IMR-90 (cell line): ENCODE measurements around the gene MYO1F. TPM values are rescaled to one million over a fixed set of nuclear protein-coding genes. Genes with fewer than 3 reads are reported as not detected.
A peak's percentile ranks its signal among the peaks of the same experiment; 100 is the strongest.

Experiments
- ATAC-seq: fragments of 200-7000 bp; cut with Tn5 transposase; 2 replicates; pipeline ENCODE4 v1.9.1; 2020; ENCODE audit warnings: low read depth, mild to moderate bottlenecking, moderate library complexity
- BruUV-seq: library from RNA; stranded (reverse); fragments of 400-500 nt; replicated peaks from 2 replicates; lab custom pipeline; 2021; lab: Mats Ljungman, UMichigan
- CTCF ChIA-PET: fragments of 300-600 bp; formaldehyde crosslinking; extraction: SDS; loops from one replicate; lab custom pipeline; 2021; ENCODE audit warnings: antibody characterized with exemption; lab: Yijun Ruan, JAX
- POLR2A ChIA-PET: fragments of 300-600 bp; sonication (Branson Sonifier 250); formaldehyde crosslinking; loops from one replicate; lab custom pipeline; 2022; ENCODE audit warnings: antibody characterized with exemption; ENCODE audit not compliant: unreplicated experiment; lab: Charles Lee
- DNase-seq: peaks from one replicate; pipeline ENCODE4 v3.0.0; 2013
- H2AFZ ChIP-seq: replicated peaks from 2 replicates; pipeline ENCODE3; 2013; ENCODE audit warnings: low read length, mild to moderate bottlenecking; ENCODE audit not compliant: poor library complexity
- H2AK5ac ChIP-seq: 2 replicates; pipeline ENCODE4 v1.6.1; 2013; ENCODE audit warnings: low read depth, low read length, inconsistent platforms
- H2AK9ac ChIP-seq: replicated peaks from 2 replicates; pipeline ENCODE3; 2013; ENCODE audit warnings: mild to moderate bottlenecking, low read depth, low read length, moderate library complexity; ENCODE audit not compliant: poor library complexity
- H2BK120ac ChIP-seq: 2 replicates; pipeline ENCODE4 v1.6.1; 2013; ENCODE audit warnings: low read depth, low read length, inconsistent platforms
- H2BK15ac ChIP-seq: 3 replicates; pipeline ENCODE4 v1.6.1; 2013; ENCODE audit warnings: low read depth, low read length, inconsistent platforms
- H2BK20ac ChIP-seq: 2 replicates; pipeline ENCODE4 v1.6.1; 2013; ENCODE audit warnings: low read depth, mild to moderate bottlenecking, inconsistent platforms, low read length, moderate library complexity
- H2BK5ac ChIP-seq: 2 replicates; pipeline ENCODE4 v1.6.1; 2013; ENCODE audit warnings: mild to moderate bottlenecking, low read depth, low read length, inconsistent platforms; ENCODE audit not compliant: poor library complexity, severe bottlenecking
- H3K14ac ChIP-seq: replicated peaks from 2 replicates; pipeline ENCODE4 v1.6.1; 2013; ENCODE audit warnings: low read depth, low read length, inconsistent platforms
- H3K18ac ChIP-seq: 2 replicates; pipeline ENCODE4 v1.6.1; 2013; ENCODE audit warnings: low read depth, low read length, control low read depth
- H3K23ac ChIP-seq: 2 replicates; pipeline ENCODE4 v1.6.1; 2013; ENCODE audit warnings: low read depth, low read length, inconsistent platforms
- H3K27ac ChIP-seq: 2 replicates; pipeline ENCODE4 v1.5.1; 2013; ENCODE audit warnings: mild to moderate bottlenecking, control low read depth, low read length; ENCODE audit not compliant: insufficient read depth
- H3K27me3 ChIP-seq: 2 replicates; pipeline ENCODE4 v1.6.1; 2013; ENCODE audit warnings: low read length; ENCODE audit not compliant: control insufficient read depth, insufficient read depth
- H3K36me3 ChIP-seq: 2 replicates; pipeline ENCODE4 v1.6.1; 2013; ENCODE audit warnings: low read length, mixed read lengths; ENCODE audit not compliant: control insufficient read depth, insufficient read depth
- H3K4ac ChIP-seq: 2 replicates; pipeline ENCODE4 v1.6.1; 2013; ENCODE audit warnings: low read depth, low read length, inconsistent platforms
- H3K4me1 ChIP-seq: 2 replicates; pipeline ENCODE4 v1.6.1; 2013; ENCODE audit warnings: low read length, mixed read lengths; ENCODE audit not compliant: control insufficient read depth, insufficient read depth
- H3K4me2 ChIP-seq: 2 replicates; pipeline ENCODE4 v1.6.1; 2013; ENCODE audit warnings: low read depth, mild to moderate bottlenecking, control low read depth, low read length, moderate library complexity
- H3K4me3 ChIP-seq: 2 replicates; pipeline ENCODE4 v1.5.1; 2013; ENCODE audit warnings: low read depth, mild to moderate bottlenecking, control low read depth, low read length, moderate library complexity; ENCODE audit not compliant: insufficient read depth
- H3K56ac ChIP-seq: 2 replicates; pipeline ENCODE4 v1.6.1; 2013; ENCODE audit warnings: low read length, inconsistent platforms; ENCODE audit not compliant: insufficient read depth; ENCODE audit errors: extremely low read depth
- H3K79me1 ChIP-seq, 2 experiments: 2 replicates each; pipeline ENCODE4 v1.6.1; 2013; ENCODE audit warnings: low read length in 2 of 2, inconsistent platforms in 1 of 2, low read depth in 1 of 2
- H3K9ac ChIP-seq: 2 replicates; pipeline ENCODE4 v1.6.1; 2013; ENCODE audit warnings: low read depth, low read length, control low read depth
- H3K9me1 ChIP-seq: 2 replicates; pipeline ENCODE4 v1.6.1; 2013; ENCODE audit warnings: low read length, inconsistent platforms; ENCODE audit not compliant: insufficient read depth
- H3K9me3 ChIP-seq: 2 replicates; pipeline ENCODE4 v1.6.1; 2013; ENCODE audit warnings: low read length; ENCODE audit not compliant: control insufficient read depth, insufficient read depth
- H4K20me1 ChIP-seq: 2 replicates; pipeline ENCODE4 v1.6.1; 2013; ENCODE audit warnings: low read length, inconsistent platforms; ENCODE audit not compliant: insufficient read depth
- H4K5ac ChIP-seq: 2 replicates; pipeline ENCODE4 v1.6.1; 2013; ENCODE audit warnings: mild to moderate bottlenecking, low read depth, low read length, control low read depth
- H4K8ac ChIP-seq, 2 experiments: 2 replicates each; pipeline ENCODE4 v1.6.1; 2013; ENCODE audit warnings: low read depth in 2 of 2, low read length in 2 of 2, control low read depth in 1 of 2, inconsistent platforms in 1 of 2
- H4K91ac ChIP-seq: 2 replicates; pipeline ENCODE4 v1.6.1; 2013; ENCODE audit warnings: low read depth, low read length, inconsistent platforms; ENCODE audit not compliant: insufficient read depth
- CTCF ChIP-seq: conservative IDR thresholded peaks from 2 replicates; pipeline ENCODE4 v1.5.1; 2012; ENCODE audit warnings: mild to moderate bottlenecking, low read depth, low read length, improper control_type of control experiment
- MAZ ChIP-seq: IDR thresholded peaks from 2 replicates; pipeline ENCODE4 v1.6.1; 2012; ENCODE audit warnings: low read depth, mild to moderate bottlenecking, low read length, improper control_type of control experiment, moderate library complexity, borderline replicate concordance
- NFE2L2 ChIP-seq: fragments of 150-350 bp; IDR thresholded peaks from 2 replicates; pipeline ENCODE4 v1.6.1; 2016; ENCODE audit warnings: low read depth, mild to moderate bottlenecking, low read length
- POLR2A ChIP-seq: IDR thresholded peaks from 2 replicates; pipeline ENCODE4 v1.6.1; 2012; ENCODE audit warnings: mild to moderate bottlenecking, low read depth, low read length
- RCOR1 ChIP-seq: IDR thresholded peaks from 2 replicates; pipeline ENCODE4 v1.6.1; 2012; ENCODE audit warnings: mild to moderate bottlenecking, low read length, improper control_type of control experiment; ENCODE audit not compliant: insufficient replicate concordance
- SMC3 ChIP-seq: fragments of 150-350 bp; IDR thresholded peaks from 2 replicates; pipeline ENCODE4 v1.6.1; 2016; ENCODE audit warnings: low read depth, mild to moderate bottlenecking, antibody characterized with exemption, low read length, moderate library complexity
- USF2 ChIP-seq: fragments of 150-350 bp; IDR thresholded peaks from 2 replicates; pipeline ENCODE4 v1.6.1; 2017; ENCODE audit warnings: mild to moderate bottlenecking, antibody characterized with exemption, low read length, low read depth
- WGBS, 2 experiments: methylation state at CpG; one replicate each; pipeline versions ENCODE4 v1.1.5 to v1.1.7; 2013; ENCODE audit warnings: missing lambda C conversion rate in 2 of 2; ENCODE audit not compliant: insufficient read length in 1 of 2; ENCODE audit errors: extremely low coverage in 2 of 2; 5-methylcytosine and 5-hydroxymethylcytosine counted together
- dilution Hi-C: fragments of 300-500 bp; cut with HindIII; formaldehyde crosslinking; loops from one replicate; pipeline ENCODE4 v1.14.3; 2018; ENCODE audit warnings: low sequenced_read_pairs; ENCODE audit not compliant: unreplicated experiment
- in situ Hi-C: fragments of 300-500 bp; cut with MboI; formaldehyde crosslinking; loops from 3 replicates; pipeline ENCODE4 v1.14.3; 2019; ENCODE audit warnings: low sequenced_read_pairs, inconsistent platforms, mixed read lengths
- intact Hi-C: fragments of 100-400 bp; cut with micrococcal nuclease; formaldehyde crosslinking; loops from 2 replicates; pipeline ENCODE4 v1.10.0; 2022
- polyA plus RNA-seq, 3 experiments: library from polyadenylated mRNA; depleted of rRNA; stranded (reverse); fragments of >200 nt; gene quantifications; 2 replicates each; pipeline ENCODE4 v1.2.3, GENCODE V29; 2012; ENCODE audit warnings: low replicate concordance in 1 of 3
- total RNA-seq: library from RNA; depleted of rRNA; stranded (reverse); fragments of >200 nt; gene quantifications from 2 replicates; pipeline ENCODE4 v1.2.3, GENCODE V29; 2012

The MYO1F gene
- total and polyA plus RNA-seq, 2 of the 4 experiments (the other 2 are of a cell fraction), result 0.14 to 0.18 TPM

GRCh38 chr19:8539621-8540149 is 37.6 kb downstream of the MYO1F start:
- POLR2A ChIA-PET, result no interaction called here
- H3K27ac ChIP-seq, result no peak overlapping the region

More at GRCh38 chr19:8539621-8540149, 37.6 kb downstream of the MYO1F start:
- no peak overlapping the region for H2AFZ ChIP-seq
- peak overlapping the region; percentile 60 for H2AK9ac ChIP-seq
- no peaks in the 10 kb centered on the region for H3K27me3 ChIP-seq
- CTCF ChIA-PET, result interaction anchor here (0.6 to 0.7 kb wide), 2 partner anchors 26 to 47 kb away, joined by 3 to 4 read pairs; no protein-coding TSS in a partner anchor
- H4K8ac ChIP-seq, result no peak overlapping the region
- H3K36me3 ChIP-seq, result peaks cover 6% of the 10 kb centered on the region; the same call in 1 of the 2 replicates
- ATAC-seq, result no peak
- no peak overlapping the region for H4K5ac ChIP-seq
- WGBS, 2 experiments, result 100% methylated on average over 2 of the region's 12 CpGs; no CpG with 5 or more reads in 1 of the 2 experiments
- no peak overlapping the region for H3K14ac ChIP-seq
- no peak overlapping the region for H3K9ac ChIP-seq
- dilution Hi-C loops (no loop called here), in situ Hi-C loops (no loop called here), intact Hi-C loops (no loop called here)
- H2BK20ac ChIP-seq, result no peak overlapping the region
- BruUV-seq, result no TSS peak
- H3K18ac ChIP-seq, result no peak overlapping the region
- peaks cover 0 to 7% of the 10 kb centered on the region in 2 experiments; a peak in 1 of 4 replicates for H3K79me1 ChIP-seq
- no peak overlapping the region for H3K23ac ChIP-seq
- H3K4ac ChIP-seq, result no peak overlapping the region
- TF ChIP-seq RCOR1, result no peak
- TF ChIP-seq POLR2A, result no peak
- no peak for TF ChIP-seq CTCF
- no peak for TF ChIP-seq MAZ
- no peak for TF ChIP-seq USF2
- no peak for TF ChIP-seq SMC3
- no peak for TF ChIP-seq NFE2L2
- 0 out of 2 replicates have a peak overlapping the region, but pooled peaks have one; percentile 40 for H2BK120ac ChIP-seq
- no peak overlapping the region for H4K91ac ChIP-seq
- H2BK5ac ChIP-seq, result no peak overlapping the region
- no peak for DNase-seq
- no peak overlapping the region for H2BK15ac ChIP-seq
- H3K4me1 ChIP-seq, result peaks cover 2% of the 10 kb centered on the region; the same call in 1 of the 2 replicates
- H3K9me1 ChIP-seq, result peaks cover 3% of the 10 kb centered on the region; the same call in 1 of the 2 replicates
- H4K20me1 ChIP-seq, result no peaks in the 10 kb centered on the region
- H3K9me3 ChIP-seq, result no peaks in the 10 kb centered on the region
- no peak overlapping the region for H3K4me3 ChIP-seq
- no peak overlapping the region for H3K56ac ChIP-seq
- no peak overlapping the region; the same call in 1 of the 2 replicates for H2AK5ac ChIP-seq
- H3K4me2 ChIP-seq, result no peak overlapping the region
